K562 (cell line): ENCODE measurements around the gene BSDC1. TPM values are rescaled to one million over a fixed set of nuclear protein-coding genes. Genes with fewer than 3 reads are reported as not detected.

Source experiments
- BDP1 ChIP-seq: IDR thresholded peaks from 3 replicates; pipeline ENCODE4 v1.6.1; 2011; ENCODE audit not compliant: insufficient read length, insufficient read depth
- BRCA1 ChIP-seq, 2 experiments: fragments of 450-650 bp in 1 of 2; sonication (generic) in 1 of 2; formaldehyde crosslinking in 1 of 2; IDR thresholded peaks; 2 replicates each; pipeline versions ENCODE4 v1.5.0 to v1.6.1; 2017 to 2020; ENCODE audit warnings: mild to moderate bottlenecking in 1 of 2, missing genetic modification reagents in 1 of 2
- CHCHD3 ChIP-seq: fragments of 250-450 bp; sonication (Bioruptor Pico); IDR thresholded peaks from 2 replicates; pipeline ENCODE4 v2.1.2; 2022; ENCODE audit warnings: mild to moderate bottlenecking
- CHD1 ChIP-seq: fragments of 200-600 bp; sonication (generic); IDR thresholded peaks from one replicate; pipeline ENCODE4 v1.6.1; 2012; ENCODE audit warnings: mild to moderate bottlenecking, moderate library complexity, low read length, inconsistent platforms
- IRF1 ChIP-seq: sonication (generic); formaldehyde crosslinking; IDR thresholded peaks from 2 replicates; pipeline ENCODE4 v1.8.0; 2022; ENCODE audit warnings: missing genetic modification reagents, mild to moderate bottlenecking, borderline replicate concordance
- JUN ChIP-seq, 2 experiments: sonication (generic) in 1 of 2; formaldehyde crosslinking in 1 of 2; IDR thresholded peaks; 2 replicates each; pipeline versions ENCODE4 v1.6.1 to v1.8.0; 2012 to 2022; ENCODE audit warnings: borderline replicate concordance in 2 of 2, mild to moderate bottlenecking in 2 of 2, improper control_type of control experiment in 1 of 2, low read depth in 1 of 2, low read length in 1 of 2, missing genetic modification reagents in 1 of 2
- PBX2 ChIP-seq, 2 experiments: IDR thresholded peaks in 1 of 2; conservative IDR thresholded peaks in 1 of 2; 2 replicates each; pipeline ENCODE4 v1.6.1; 2016; ENCODE audit warnings: low read depth in 2 of 2, mild to moderate bottlenecking in 1 of 2, missing compliant biosample characterization in 1 of 2, missing genetic modification characterization in 1 of 2, moderate library complexity in 1 of 2
- XRCC5 ChIP-seq: fragments of 200-400 bp; formaldehyde crosslinking; IDR thresholded peaks from 2 replicates; pipeline ENCODE4 v1.6.1; 2017; ENCODE audit warnings: low read depth, mild to moderate bottlenecking, low read length
- ZKSCAN3 ChIP-seq: fragments of 250-450 bp; sonication (Bioruptor Pico); IDR thresholded peaks from 2 replicates; pipeline ENCODE4 v1.4.0; 2020
- ZNF282 ChIP-seq: sonication (generic); formaldehyde crosslinking; IDR thresholded peaks from 2 replicates; pipeline ENCODE4 v1.8.1; 2023; ENCODE audit warnings: missing genetic modification reagents
- ZNF551 ChIP-seq: fragments of 250-450 bp; sonication (Bioruptor Pico); IDR thresholded peaks from 2 replicates; pipeline ENCODE4 v1.5.0; 2021; ENCODE audit warnings: mild to moderate bottlenecking, moderate library complexity
- ZNF561 ChIP-seq: fragments of 450-650 bp; formaldehyde crosslinking; conservative IDR thresholded peaks from 2 replicates; pipeline ENCODE4 v1.4.0; 2020; ENCODE audit warnings: mild to moderate bottlenecking, moderate library complexity
- ZNF778 ChIP-seq: fragments of 450-650 bp; formaldehyde crosslinking; IDR thresholded peaks from 2 replicates; pipeline ENCODE4 v1.4.0; 2020; ENCODE audit warnings: mild to moderate bottlenecking, moderate library complexity
- polyA plus RNA-seq, 8 experiments: library from polyadenylated mRNA; depleted of rRNA in 4 of 8; stranded (reverse) in 5 of 8; unstranded in 3 of 8; fragments of >200 nt; fragmentation: Nextera tagmentation in 2 of 8; fragmentation: Illumina TruSeq in 1 of 8; extraction: Ambion mirVana in 2 of 8; extraction: Trizol in 1 of 8; gene quantifications; 2 replicates each; pipeline versions ENCODE4 v1.2.1 to v1.2.3, GENCODE V29; 2011 to 2014; ENCODE audit warnings: inconsistent platforms in 1 of 8, missing spikeins in 1 of 8
- total RNA-seq, 7 experiments: library from RNA; depleted of rRNA in 6 of 7; stranded (reverse); fragments of >200 nt in 6 of 7; fragmentation: Illumina TruSeq in 2 of 7; extraction: Trizol in 2 of 7; gene quantifications; 2 replicates each; pipeline versions ENCODE4 v1.2.1 to v1.2.3, GENCODE V29; 2011 to 2021; ENCODE audit warnings: low replicate concordance in 1 of 7
- TF ChIP-seq, protein P1 (sequence below): fragments of 150-350 bp; conservative IDR thresholded peaks from 2 replicates; pipeline ENCODE4 v1.6.1; 2014; ENCODE audit warnings: low read length
- TF ChIP-seq, protein P2 (sequence below): fragments of 450-650 bp; IDR thresholded peaks from 2 replicates; pipeline ENCODE4 v1.6.1; 2014; ENCODE audit warnings: low read depth, mild to moderate bottlenecking, moderate library complexity, borderline replicate concordance
- TF ChIP-seq, protein P3 (sequence below): fragments of 200-800 bp; sonication (Bioruptor generic); IDR thresholded peaks from 2 replicates; pipeline ENCODE4 v1.6.1; 2017; ENCODE audit warnings: missing genetic modification characterization, missing compliant biosample characterization

Gene BSDC1
- total and polyA plus RNA-seq, 9 of the 15 experiments (the other 6 are each of a cell fraction or from before 2014, with no cell fraction given) = 10.2 to 96.8 (median 73.1) TPM

- TF ChIP-seq IRF1 (CRISPR knock-in tag) (no peak), ZNF561 (no peak), ZKSCAN3 (CRISPR knock-in tag) (no peak), BDP1 (no peak), CHD1 (peak; percentile 61), ZNF551 (CRISPR knock-in tag) (no peak), JUN (IDR thresholded peaks at IDR 0.05; ENCODE audit: borderline replicate concordance, low read depth, low read length) (no peak), JUN (CRISPR knock-in tag; IDR thresholded peaks at IDR 0.05; ENCODE audit: borderline replicate concordance) (0 out of 2 replicates have a peak, but pooled peaks have one; percentile 44), PBX2 (CRISPR knock-in tag; IDR thresholded peaks at IDR 0.05; ENCODE audit: low read depth) (no peak), PBX2 (tag; conservative IDR thresholded peaks at IDR 0.05; ENCODE audit: low read depth) (no peak), BRCA1 (IDR thresholded peaks at IDR 0.05) (no peak), BRCA1 (CRISPR knock-in tag; IDR thresholded peaks at IDR 0.05) (no peak), XRCC5 (no peak), CHCHD3 (CRISPR knock-in tag) (no peak), ZNF282 (CRISPR knock-in tag) (0 out of 2 replicates have a peak, but pooled peaks have one; percentile 70), ZNF778 (CRISPR knock-in tag) (no peak)
- TF ChIP-seq, protein P1, sequence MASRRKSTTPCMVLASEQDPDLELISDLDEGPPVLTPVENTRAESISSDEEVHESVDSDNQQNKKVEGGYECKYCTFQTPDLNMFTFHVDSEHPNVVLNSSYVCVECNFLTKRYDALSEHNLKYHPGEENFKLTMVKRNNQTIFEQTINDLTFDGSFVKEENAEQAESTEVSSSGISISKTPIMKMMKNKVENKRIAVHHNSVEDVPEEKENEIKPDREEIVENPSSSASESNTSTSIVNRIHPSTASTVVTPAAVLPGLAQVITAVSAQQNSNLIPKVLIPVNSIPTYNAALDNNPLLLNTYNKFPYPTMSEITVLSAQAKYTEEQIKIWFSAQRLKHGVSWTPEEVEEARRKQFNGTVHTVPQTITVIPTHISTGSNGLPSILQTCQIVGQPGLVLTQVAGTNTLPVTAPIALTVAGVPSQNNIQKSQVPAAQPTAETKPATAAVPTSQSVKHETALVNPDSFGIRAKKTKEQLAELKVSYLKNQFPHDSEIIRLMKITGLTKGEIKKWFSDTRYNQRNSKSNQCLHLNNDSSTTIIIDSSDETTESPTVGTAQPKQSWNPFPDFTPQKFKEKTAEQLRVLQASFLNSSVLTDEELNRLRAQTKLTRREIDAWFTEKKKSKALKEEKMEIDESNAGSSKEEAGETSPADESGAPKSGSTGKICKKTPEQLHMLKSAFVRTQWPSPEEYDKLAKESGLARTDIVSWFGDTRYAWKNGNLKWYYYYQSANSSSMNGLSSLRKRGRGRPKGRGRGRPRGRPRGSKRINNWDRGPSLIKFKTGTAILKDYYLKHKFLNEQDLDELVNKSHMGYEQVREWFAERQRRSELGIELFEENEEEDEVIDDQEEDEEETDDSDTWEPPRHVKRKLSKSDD = no peak
- TF ChIP-seq, protein P2, sequence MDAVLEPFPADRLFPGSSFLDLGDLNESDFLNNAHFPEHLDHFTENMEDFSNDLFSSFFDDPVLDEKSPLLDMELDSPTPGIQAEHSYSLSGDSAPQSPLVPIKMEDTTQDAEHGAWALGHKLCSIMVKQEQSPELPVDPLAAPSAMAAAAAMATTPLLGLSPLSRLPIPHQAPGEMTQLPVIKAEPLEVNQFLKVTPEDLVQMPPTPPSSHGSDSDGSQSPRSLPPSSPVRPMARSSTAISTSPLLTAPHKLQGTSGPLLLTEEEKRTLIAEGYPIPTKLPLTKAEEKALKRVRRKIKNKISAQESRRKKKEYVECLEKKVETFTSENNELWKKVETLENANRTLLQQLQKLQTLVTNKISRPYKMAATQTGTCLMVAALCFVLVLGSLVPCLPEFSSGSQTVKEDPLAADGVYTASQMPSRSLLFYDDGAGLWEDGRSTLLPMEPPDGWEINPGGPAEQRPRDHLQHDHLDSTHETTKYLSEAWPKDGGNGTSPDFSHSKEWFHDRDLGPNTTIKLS = no peak
- TF ChIP-seq, protein P3, sequence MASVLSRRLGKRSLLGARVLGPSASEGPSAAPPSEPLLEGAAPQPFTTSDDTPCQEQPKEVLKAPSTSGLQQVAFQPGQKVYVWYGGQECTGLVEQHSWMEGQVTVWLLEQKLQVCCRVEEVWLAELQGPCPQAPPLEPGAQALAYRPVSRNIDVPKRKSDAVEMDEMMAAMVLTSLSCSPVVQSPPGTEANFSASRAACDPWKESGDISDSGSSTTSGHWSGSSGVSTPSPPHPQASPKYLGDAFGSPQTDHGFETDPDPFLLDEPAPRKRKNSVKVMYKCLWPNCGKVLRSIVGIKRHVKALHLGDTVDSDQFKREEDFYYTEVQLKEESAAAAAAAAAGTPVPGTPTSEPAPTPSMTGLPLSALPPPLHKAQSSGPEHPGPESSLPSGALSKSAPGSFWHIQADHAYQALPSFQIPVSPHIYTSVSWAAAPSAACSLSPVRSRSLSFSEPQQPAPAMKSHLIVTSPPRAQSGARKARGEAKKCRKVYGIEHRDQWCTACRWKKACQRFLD (CRISPR knock-in tag) = no peak
Observed at GRCh38 chr1:32335790-32336590, 58.3 kb downstream of the BSDC1 start, which contains the start of gene MARCKSL1 (continued).
